ENCODE data around the gene TMEM39A. TPM values are rescaled to one million over a fixed set of nuclear protein-coding genes. Genes with fewer than 3 reads are reported as not detected.

The TMEM39A gene, protein sequence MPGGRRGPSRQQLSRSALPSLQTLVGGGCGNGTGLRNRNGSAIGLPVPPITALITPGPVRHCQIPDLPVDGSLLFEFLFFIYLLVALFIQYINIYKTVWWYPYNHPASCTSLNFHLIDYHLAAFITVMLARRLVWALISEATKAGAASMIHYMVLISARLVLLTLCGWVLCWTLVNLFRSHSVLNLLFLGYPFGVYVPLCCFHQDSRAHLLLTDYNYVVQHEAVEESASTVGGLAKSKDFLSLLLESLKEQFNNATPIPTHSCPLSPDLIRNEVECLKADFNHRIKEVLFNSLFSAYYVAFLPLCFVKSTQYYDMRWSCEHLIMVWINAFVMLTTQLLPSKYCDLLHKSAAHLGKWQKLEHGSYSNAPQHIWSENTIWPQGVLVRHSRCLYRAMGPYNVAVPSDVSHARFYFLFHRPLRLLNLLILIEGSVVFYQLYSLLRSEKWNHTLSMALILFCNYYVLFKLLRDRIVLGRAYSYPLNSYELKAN
- 10 to 100 TPM; 25.1 to 32.0 TPM for total RNA-seq

DNA sequence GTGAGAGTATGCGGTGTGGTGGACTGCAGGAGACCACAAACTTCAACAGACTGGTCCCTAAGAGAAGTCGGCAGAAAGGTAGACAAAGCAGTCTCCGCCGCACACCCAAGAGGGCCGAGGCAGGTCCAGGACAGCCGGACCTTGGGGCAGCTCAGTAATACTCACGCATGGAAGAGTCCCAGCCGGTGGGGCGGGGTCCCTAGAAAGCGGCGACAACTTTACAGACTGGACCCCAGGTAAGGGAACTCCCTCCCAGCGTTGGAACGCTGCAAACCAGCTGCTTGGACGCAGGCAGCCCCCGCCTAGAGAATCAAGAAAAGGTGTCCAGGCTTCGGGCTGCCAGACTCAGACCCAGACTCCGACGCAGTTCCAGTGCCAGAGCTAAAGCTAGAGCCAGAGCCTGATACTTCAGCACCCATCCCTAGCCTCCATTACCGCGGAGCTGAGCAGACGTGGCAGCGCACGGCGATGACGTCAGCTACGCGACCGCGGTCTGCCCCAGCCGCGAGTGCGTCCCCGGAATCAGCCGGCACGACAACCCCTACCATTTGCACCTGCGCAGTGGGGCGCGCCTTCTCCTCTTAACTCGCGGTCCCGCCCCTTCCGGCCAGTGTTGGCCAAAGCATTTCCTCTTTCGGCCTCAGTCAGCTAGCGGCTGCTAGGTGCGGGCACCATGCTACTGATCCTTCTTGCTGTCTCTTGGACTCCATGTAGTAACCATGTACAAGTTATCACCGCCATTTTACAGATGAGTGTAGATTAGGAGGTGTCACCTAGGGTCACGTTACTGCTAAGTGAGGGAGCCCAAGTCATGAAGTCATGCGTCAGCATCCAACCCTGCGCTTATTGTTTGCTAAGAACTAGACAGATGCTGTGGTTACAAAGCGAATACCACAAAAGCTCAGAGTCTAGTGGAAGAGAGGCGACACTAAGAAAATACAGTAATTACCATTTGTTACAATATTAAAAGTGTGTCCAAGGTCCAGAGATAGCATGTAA is at the start of gene TMEM39A:
TSS of gene TMEM39A (minus strand) at position 445 of the 999 bp plus-strand sequence. CDS start 1,541 bp downstream, outside the sequence.

DNA sequence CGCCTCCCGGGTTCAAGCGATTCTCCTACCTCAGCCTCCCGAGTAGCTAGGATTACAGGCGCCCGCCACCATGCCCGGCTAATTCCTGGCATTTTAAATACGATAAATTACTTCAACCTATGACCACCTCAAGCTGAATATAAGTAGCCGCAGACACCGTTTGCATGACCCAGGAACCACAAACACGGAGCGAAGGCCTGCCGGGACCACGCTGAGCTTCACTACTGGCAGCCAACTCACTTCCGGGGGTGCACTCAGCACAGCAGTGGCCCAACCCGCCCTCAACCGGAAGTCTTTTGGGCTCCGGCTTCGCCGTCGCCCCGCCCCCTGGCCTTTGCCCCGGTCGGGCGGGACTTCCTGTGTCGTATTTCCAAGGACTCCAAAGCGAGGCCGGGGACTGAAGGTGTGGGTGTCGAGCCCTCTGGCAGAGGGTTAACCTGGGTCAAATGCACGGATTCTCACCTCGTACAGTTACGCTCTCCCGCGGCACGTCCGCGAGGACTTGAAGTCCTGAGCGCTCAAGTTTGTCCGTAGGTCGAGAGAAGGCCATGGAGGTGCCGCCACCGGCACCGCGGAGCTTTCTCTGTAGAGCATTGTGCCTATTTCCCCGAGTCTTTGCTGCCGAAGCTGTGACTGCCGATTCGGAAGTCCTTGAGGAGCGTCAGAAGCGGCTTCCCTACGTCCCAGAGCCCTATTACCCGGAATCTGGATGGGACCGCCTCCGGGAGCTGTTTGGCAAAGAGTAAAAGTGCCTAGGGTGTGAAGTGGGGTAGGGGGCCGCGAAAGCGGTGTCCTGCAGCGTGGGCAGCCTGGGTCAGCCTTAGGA is 35.0 kb upstream of the TMEM39A start, which contains the start of gene TIMMDC1:
TSS of gene TIMMDC1 (plus strand) at position 362 of the 826 bp plus-strand sequence. CDS start at position 549, 187 bp downstream.

Other genes starting within 250 kb of the TMEM39A start
- 10 to 100 TPM; 13.4 to 15.3 TPM for gene B4GALT4, start 222.7 kb downstream of the TMEM39A start, total RNA-seq
- gene ARHGAP31, start 169.2 kb downstream of the TMEM39A start, total RNA-seq, result 10 to 100 TPM in 1 of 2 donors, 1 to 10 TPM in 1; 10.0 to 21.0 TPM
- gene POGLUT1, start 5.3 kb upstream of the TMEM39A start, total RNA-seq, result 10 to 100 TPM; 15.1 to 16.3 TPM
- gene TIMMDC1, start 34.9 kb upstream of the TMEM39A start, total RNA-seq, result 10 to 100 TPM; 76.7 to 89.2 TPM
- gene CD80, start 96.0 kb upstream of the TMEM39A start, total RNA-seq, result not detected
- 1 to 10 TPM; 7.9 to 9.7 TPM for gene ADPRH, start 115.9 kb upstream of the TMEM39A start, total RNA-seq
- 10 to 100 TPM; 10.7 to 65.6 TPM for gene PLA1A, start 134.3 kb upstream of the TMEM39A start, total RNA-seq
- gene POPDC2, start 197.0 kb upstream of the TMEM39A start, total RNA-seq, result 1 to 10 TPM in 1 of 2 donors, not detected in 1; 1.4 TPM
- gene COX17, start 213.8 kb upstream of the TMEM39A start, total RNA-seq, result 10 to 100 TPM; 23.1 to 32.0 TPM
- 1 to 10 TPM in 1 of 2 donors, under 1 TPM in 1; 0.69 to 2.0 TPM for gene CFAP91, start 239.4 kb upstream of the TMEM39A start, total RNA-seq